ENCODE results near the gene FAM184B.

Gene FAM184B

DNA sequence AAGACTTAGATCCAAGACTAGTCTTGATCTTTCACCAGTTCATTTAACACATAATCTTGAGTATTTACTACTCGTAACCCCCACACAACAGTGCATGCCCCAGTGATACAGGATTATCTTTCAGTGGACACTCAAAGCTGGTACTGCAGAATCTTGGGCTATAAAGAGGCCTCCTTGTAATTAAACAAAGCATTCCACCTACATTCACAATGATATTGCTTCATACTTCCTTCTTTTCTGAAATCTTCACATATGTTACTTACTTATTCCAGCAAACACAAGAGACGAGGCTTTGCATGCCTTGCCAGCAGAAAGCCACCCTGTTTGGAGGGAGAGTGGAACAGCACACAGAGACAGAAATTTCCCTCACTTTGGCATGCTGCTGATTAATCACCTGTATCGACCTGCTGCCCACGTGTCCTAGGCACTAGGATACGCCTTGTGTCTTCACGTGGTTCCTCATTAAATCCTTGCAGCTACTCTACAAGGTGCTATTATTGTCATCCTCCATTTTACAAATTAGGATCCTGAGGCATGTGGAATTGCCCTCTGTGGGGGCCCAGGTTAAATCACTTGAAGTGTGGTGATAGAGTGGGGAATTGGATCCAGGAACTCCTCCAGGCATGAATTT is 77.3 kb downstream of the FAM184B start:
- no peak overlapping the region for H3K4me3 ChIP-seq (replicated peaks; ENCODE audit: low read depth, low read length)
- TF ChIP-seq, protein P1, sequence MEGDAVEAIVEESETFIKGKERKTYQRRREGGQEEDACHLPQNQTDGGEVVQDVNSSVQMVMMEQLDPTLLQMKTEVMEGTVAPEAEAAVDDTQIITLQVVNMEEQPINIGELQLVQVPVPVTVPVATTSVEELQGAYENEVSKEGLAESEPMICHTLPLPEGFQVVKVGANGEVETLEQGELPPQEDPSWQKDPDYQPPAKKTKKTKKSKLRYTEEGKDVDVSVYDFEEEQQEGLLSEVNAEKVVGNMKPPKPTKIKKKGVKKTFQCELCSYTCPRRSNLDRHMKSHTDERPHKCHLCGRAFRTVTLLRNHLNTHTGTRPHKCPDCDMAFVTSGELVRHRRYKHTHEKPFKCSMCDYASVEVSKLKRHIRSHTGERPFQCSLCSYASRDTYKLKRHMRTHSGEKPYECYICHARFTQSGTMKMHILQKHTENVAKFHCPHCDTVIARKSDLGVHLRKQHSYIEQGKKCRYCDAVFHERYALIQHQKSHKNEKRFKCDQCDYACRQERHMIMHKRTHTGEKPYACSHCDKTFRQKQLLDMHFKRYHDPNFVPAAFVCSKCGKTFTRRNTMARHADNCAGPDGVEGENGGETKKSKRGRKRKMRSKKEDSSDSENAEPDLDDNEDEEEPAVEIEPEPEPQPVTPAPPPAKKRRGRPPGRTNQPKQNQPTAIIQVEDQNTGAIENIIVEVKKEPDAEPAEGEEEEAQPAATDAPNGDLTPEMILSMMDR (IDR thresholded peaks at IDR 0.05; ENCODE audit: low read depth, low read length, missing control alignments): no peak

GRCh38 chr4:17702641-17703040 is 78.8 kb downstream of the FAM184B start:
- no peak for DNase-seq (ENCODE audit: extremely low read depth, low read depth)
- no peak overlapping the region for H3K4me3 ChIP-seq (replicated peaks; ENCODE audit: low read depth, low read length)
- TF ChIP-seq, protein P1 (IDR thresholded peaks at IDR 0.05; ENCODE audit: low read depth, low read length, missing control alignments): no peak

More for the DNA sequence above, 77.3 kb downstream of the FAM184B start:
- no peak for DNase-seq (ENCODE audit: extremely low read depth, low read depth)

GRCh38 chr4:17701882-17702281 is 79.5 kb downstream of the FAM184B start:
- no peak overlapping the region for H3K4me3 ChIP-seq (replicated peaks; ENCODE audit: low read depth, low read length)
- DNase-seq (ENCODE audit: extremely low read depth, low read depth): no peak
- TF ChIP-seq, protein P1 (IDR thresholded peaks at IDR 0.05; ENCODE audit: low read depth, low read length, missing control alignments): no peak

DNA sequence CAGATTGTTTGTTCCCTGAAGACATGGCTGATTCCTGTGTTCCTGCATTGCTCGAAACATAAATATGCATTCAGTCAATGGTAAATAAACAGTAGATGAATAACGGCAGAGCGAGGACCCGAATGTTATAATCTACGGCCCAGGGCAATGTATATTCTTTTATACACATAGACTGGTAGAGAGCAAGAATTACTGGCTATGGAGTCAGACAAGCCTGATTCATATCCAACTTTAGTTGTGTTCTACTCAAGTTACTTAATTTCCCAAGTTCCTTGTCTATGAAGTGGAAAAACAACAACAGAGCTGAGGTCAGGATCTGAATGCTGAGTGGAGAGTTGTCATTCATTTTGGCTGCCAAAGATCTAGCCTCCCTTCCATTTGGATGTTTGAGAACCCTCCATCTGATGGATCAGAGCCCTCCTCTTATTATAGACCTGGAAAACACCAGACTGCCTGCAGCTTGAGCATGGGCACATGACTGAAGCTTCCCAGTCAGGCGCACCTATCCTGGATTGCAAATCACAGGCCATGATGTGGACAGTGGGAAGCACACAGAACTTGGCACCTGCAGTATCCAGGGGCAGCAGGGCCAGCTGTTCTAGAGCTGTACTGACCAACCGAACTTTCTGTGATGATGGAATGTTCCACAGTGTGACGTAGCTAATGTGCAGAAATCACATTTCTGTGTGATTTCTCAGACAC is 80.1 kb downstream of the FAM184B start:
- H3K4me3 ChIP-seq (replicated peaks; ENCODE audit: low read depth, low read length): no peak overlapping the region
- no peak for DNase-seq (ENCODE audit: extremely low read depth, low read depth)
- TF ChIP-seq, protein P1 (IDR thresholded peaks at IDR 0.05; ENCODE audit: low read depth, low read length, missing control alignments): no peak

DNA sequence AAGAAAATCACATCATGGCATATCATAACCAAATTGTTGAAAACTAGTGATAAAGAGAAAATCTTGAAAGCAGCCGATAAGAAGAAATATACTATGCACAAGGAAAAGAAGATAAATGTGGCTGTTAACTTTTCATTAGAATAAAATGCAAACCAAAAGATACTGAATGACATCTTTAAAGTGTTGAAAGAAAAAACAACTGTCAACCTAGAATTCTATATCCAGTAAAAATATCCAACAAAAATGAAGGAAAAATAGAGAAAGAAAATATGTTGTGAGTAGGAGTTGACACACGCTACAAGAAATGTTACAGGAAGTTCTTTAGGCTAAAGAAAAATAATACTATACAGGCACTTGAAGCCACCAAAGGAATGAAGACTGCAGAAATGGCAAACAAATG is 82.0 kb downstream of the FAM184B start:
- TF ChIP-seq, protein P1 (IDR thresholded peaks at IDR 0.05; ENCODE audit: low read depth, low read length, missing control alignments): no peak
- no peak for DNase-seq (ENCODE audit: extremely low read depth, low read depth)
- no peak overlapping the region for H3K4me3 ChIP-seq (replicated peaks; ENCODE audit: low read depth, low read length)

- TF ChIP-seq, protein P1 (IDR thresholded peaks at IDR 0.05; ENCODE audit: low read depth, low read length, missing control alignments): no peak
- DNase-seq (ENCODE audit: extremely low read depth, low read depth): no peak
- no peak overlapping the region for H3K4me3 ChIP-seq (replicated peaks; ENCODE audit: low read depth, low read length)
Observed at GRCh38 chr4:17698116-17698515, 83.3 kb downstream of the FAM184B start.

All from HFF-Myc (cell line).